Eye (tissue), 1 donor: Measurements from ENCODE around the gene CCL22.
"Not testable (repeated sequence)": the region's sequence is repeated elsewhere in the genome, so short reads cannot be mapped to it uniquely, and the experiment has no call there.

Experiments
- DNase-seq: peaks from one replicate; pipeline ENCODE4 v3.0.0-alpha.2; 2015

Gene CCL22

GRCh38 chr16:57396786-57397185, 38.2 kb downstream of the CCL22 start:
- DNase-seq: no peak

GRCh38 chr16:57397493-57397892, 38.9 kb downstream of the CCL22 start:
- not testable (repeated sequence) for DNase-seq

DNA sequence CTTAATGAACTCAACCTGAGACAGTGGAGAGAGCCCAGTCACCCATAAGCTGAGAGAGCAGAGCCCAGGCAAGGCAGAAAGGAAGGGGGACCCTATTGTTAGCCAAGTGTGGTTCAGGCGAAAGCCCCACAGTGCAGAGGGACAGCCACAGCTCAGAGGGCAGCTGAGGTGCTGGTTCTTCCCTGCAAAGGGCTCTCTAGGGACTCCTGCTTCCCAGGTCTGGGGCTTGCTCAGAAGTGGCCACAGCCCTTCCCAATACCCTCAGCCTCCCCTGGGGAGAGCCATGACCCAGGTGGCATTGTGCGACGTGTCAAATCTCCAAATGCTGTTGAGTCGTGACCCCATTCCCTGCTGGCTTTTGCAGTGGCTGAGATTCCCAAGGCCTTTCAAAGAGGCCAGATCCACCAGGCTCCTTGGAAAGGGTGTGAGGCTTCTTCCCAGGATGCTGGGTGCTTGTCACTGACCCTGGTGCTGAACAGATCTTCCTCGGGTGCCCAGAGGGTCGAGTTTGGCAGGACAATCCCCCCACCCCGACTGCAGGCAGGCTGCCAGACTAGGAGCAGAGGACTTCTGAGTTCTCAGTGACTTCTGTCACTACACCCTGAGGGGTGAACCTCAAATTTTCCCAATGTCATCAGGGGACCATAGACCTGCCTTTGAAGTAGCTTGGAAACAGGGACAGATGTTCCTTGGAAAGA, 43.5 kb downstream of the CCL22 start:
- no peak for DNase-seq

- no peak for DNase-seq
These were observed 45.6 kb downstream of the CCL22 start, which contains the start of gene CCL17 for GRCh38 chr16:57403965-57404817. Gene CCL17 (plus strand): TSS chr16:57404767. CDS start chr16:57413933, 9,166 bp downstream.

GRCh38 chr16:57405097-57405496, 46.5 kb downstream of the CCL22 start:
- no peak for DNase-seq

- DNase-seq: no peak
These were observed 48.3 kb downstream of the CCL22 start for GRCh38 chr16:57406881-57407280.

GRCh38 chr16:57407521-57408353, 49.2 kb downstream of the CCL22 start:
- DNase-seq: no peak

DNA sequence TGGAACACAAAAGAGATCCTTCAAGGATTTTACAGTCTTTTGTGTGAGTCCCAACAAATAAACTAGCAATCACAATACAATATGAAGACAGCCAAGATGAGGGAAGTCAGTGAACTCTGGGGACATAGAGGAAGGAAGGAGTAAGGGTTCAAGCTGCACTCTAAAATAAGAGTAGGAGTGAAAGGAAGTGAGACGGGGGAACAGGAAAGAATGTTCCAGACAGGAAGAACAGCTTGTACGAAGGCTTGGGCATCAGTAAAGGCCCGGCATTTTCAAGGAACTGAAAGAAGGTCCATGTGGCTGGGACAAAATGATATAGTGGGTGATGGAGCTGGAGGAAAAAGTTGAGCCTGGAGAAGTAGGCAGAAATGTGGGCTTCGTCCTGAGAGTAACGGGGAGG, 50.5 kb downstream of the CCL22 start:
- no peak for DNase-seq

- no peak for DNase-seq
These were observed 51.4 kb downstream of the CCL22 start for GRCh38 chr16:57409870-57410587.

GRCh38 chr16:57411362-57411976, 52.9 kb downstream of the CCL22 start:
- peak; percentile 38 for DNase-seq

- no peak for DNase-seq
These were observed 54.0 kb downstream of the CCL22 start for GRCh38 chr16:57412584-57412983.

DNA sequence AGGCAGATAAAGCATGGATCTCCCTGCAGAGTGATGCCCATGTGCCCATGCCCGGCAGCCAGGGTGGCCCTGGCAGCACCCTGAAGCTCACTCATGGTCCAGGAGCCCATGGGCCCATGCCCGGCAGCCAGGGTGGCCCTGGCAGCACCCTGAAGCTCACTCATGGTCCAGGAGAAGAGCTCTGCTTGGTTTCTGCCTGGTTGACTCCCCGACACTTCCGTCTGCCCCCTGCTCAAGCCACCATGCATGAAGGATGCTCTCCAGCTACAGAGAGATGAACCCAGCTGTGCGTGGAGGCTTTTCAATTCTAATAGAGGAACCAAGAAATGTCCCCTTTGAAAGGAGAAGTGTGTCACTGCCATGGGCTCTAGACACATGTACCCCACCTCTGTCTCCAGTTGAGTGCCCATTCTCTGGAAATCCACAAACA, 54.7 kb downstream of the CCL22 start:
- DNase-seq: no peak

DNA sequence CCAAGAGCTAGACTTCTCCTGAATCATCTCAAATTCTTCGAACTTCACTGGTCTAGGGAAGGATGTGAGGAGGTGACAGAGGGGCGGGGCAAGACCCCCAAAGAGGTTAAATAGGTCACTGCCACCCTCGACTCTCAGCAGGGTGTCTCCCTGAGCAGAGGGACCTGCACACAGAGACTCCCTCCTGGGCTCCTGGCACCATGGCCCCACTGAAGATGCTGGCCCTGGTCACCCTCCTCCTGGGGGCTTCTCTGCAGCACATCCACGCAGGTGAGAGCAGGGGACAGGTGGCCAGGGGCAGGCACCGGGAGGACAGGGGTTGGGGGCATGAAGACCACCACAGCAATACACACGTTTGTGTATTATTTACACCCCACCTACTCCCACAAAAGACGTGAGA, 55.1 kb downstream of the CCL22 start:
- DNase-seq: no peak
